Fibroblast of pulmonary artery (primary cell): ENCODE results near the gene RNF214.
"Not testable (repeated sequence)": the region's sequence is repeated elsewhere in the genome, so short reads cannot be mapped to it uniquely, and the experiment has no call there.

ENCODE experiments used
- DNase-seq: peaks from one replicate; pipeline ENCODE4 v3.0.0-alpha.2; 2010; ENCODE audit warnings: low read depth
- H3K4me3 ChIP-seq: replicated peaks from 2 replicates; pipeline ENCODE4 v1.5.1; 2011; ENCODE audit warnings: low read depth, mild to moderate bottlenecking, control low read depth, low read length, moderate library complexity
- TF ChIP-seq, protein P1 (sequence below): IDR thresholded peaks from 2 replicates; pipeline ENCODE4 v1.5.1; 2011; ENCODE audit warnings: mild to moderate bottlenecking, control low read depth, low read length, inconsistent platforms; ENCODE audit errors: missing control alignments

RNF214 gene

GRCh38 chr11:117248341-117248740 lies 15.9 kb downstream of the RNF214 start:
- H3K4me3 ChIP-seq, result no peak overlapping the region
- DNase-seq, result no peak
- TF ChIP-seq, protein P1, sequence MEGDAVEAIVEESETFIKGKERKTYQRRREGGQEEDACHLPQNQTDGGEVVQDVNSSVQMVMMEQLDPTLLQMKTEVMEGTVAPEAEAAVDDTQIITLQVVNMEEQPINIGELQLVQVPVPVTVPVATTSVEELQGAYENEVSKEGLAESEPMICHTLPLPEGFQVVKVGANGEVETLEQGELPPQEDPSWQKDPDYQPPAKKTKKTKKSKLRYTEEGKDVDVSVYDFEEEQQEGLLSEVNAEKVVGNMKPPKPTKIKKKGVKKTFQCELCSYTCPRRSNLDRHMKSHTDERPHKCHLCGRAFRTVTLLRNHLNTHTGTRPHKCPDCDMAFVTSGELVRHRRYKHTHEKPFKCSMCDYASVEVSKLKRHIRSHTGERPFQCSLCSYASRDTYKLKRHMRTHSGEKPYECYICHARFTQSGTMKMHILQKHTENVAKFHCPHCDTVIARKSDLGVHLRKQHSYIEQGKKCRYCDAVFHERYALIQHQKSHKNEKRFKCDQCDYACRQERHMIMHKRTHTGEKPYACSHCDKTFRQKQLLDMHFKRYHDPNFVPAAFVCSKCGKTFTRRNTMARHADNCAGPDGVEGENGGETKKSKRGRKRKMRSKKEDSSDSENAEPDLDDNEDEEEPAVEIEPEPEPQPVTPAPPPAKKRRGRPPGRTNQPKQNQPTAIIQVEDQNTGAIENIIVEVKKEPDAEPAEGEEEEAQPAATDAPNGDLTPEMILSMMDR, result no peak

DNA sequence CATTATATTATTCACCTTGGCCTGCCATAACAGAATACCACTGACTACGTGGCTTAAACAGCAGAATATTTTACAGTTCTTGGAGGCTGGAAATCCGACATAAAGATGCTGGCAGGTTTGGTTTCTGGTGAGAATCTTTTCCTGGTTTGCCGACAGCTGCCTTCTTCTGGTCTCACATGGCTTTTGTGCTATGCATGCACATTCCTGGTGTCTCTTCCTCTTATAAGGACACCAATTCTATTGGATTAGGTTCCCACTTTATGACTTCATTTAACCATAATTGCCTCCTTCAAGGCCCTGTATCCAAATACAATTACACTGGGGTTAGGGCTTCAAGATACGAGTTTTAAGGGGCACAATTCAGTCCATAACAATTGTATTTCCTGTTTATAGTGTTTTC lies 17.1 kb downstream of the RNF214 start:
- DNase-seq, result no peak
- H3K4me3 ChIP-seq, result no peak overlapping the region
- TF ChIP-seq, protein P1, result no peak

DNA sequence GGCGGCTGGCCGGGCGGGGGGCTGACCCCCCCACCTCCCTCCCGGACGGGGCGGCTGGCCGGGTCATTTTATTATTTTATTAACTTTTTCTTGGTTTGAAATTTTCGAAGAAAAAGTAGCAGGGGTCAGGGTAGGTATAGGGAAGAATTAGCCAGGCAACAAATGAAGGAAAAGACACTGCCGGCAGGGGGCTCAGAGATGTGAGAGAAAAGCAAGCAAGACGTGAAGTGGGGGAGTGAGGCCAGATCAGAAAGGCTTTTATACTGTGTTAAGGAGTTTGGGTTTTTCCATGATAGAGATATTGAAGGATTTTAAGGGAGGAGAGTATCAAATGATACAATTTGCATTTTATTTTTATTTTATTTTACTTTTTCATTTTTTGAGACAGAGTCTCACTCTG lies 19.0 kb downstream of the RNF214 start:
- TF ChIP-seq, protein P1, result no peak
- no peak for DNase-seq
- no peak overlapping the region for H3K4me3 ChIP-seq

- H3K4me3 ChIP-seq, result no peak overlapping the region
- TF ChIP-seq, protein P1, result no peak
- DNase-seq, result no peak
Observed at GRCh38 chr11:117255966-117256365, 23.5 kb downstream of the RNF214 start.

GRCh38 chr11:117256573-117256972 lies 24.1 kb downstream of the RNF214 start:
- H3K4me3 ChIP-seq, result no peak overlapping the region
- TF ChIP-seq, protein P1, result no peak
- DNase-seq, result peak; percentile 19

DNA sequence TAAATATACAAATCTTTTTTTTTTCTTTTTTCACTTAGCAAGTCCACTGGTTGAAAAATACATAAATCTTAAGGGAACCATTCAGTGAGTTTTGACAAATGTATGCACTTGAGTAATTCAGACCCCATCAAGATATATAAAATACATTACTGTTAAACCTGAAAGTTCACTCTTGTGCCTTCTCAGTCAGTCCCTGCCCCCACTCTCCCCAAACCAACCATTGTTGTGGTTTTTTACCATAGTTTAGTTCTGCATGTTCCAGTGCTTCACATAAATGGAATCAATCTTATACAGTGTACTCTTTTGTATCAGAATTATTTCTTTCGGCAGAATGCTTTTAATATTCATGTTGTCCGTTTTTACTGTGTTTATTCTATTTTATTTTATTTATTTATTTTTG lies 26.1 kb downstream of the RNF214 start:
- TF ChIP-seq, protein P1, result no peak
- H3K4me3 ChIP-seq, result no peak overlapping the region
- DNase-seq, result no peak

DNA sequence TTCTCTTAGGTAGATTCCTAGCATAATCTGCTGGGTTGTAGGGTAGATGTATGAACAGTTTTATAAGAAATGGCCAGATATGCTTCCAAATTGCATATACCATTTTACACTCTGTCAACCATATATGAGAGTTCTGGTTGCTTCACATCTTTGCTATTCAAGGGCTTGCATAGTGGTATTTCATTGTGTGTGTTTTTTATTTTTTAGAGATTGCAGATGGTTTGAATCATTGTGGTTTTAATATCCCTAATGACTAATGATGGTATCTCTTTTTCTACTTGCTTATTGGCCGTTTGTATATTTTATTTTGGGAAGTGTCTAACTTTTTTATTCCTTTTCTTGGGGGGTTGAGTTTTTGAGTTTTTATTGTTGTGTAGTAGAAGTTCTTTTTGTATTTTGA lies 26.9 kb downstream of the RNF214 start:
- peak; percentile 66 for DNase-seq
- TF ChIP-seq, protein P1, result no peak
- H3K4me3 ChIP-seq, result no peak overlapping the region

DNA sequence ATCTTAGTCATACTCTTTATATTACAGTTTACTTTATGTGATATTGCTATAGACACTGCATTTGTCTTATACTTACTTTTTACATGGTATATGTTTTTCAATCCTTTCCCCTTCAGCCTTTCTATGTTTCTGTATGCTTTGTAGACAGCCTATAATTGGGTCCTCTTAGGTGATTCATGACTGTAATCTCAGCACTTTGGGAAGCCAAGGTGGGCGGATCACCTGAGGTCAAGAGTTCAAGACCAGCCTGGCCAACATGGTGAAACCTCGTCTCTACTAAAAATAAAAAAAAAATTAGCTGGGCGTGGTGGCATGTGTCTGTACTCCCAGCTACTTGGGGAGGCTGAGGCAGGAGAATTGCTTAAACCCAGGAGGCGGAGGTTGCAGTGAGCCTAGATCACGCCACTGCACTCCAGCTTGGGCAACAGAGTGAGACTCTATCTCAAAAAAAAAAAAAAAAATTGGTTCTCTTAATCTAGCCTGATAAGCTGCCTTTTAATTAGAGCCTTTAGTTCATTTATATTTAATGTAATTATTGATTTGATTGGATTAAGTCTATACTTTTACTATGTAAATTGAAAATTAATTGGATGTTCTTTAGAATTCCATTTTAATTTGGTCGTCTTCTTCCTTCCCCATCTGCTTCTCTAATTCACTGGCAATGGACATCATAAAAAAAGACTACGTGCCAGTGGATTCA lies 32.3 kb downstream of the RNF214 start:
- not testable (repeated sequence) for H3K4me3 ChIP-seq, DNase-seq
